Muscle layer of colon (tissue), 2 donors: ENCODE data around the gene U2AF2.

Source experiments
- H3K27ac ChIP-seq: one replicate; pipeline ENCODE4 v1.7.0; 2013; ENCODE audit warnings: low read depth, mild to moderate bottlenecking, low read length, moderate library complexity
- H3K27me3 ChIP-seq, 2 donors: one replicate each; pipeline ENCODE4 v1.7.0; 2013; ENCODE audit warnings: low read length in 2 of 2, mild to moderate bottlenecking in 2 of 2; ENCODE audit not compliant: insufficient read depth in 2 of 2, control insufficient read depth in 1 of 2
- H3K36me3 ChIP-seq: one replicate; pipeline ENCODE4 v1.7.0; 2013; ENCODE audit warnings: mild to moderate bottlenecking, low read length; ENCODE audit not compliant: insufficient read depth
- H3K4me1 ChIP-seq: one replicate; pipeline ENCODE4 v1.7.0; 2013; ENCODE audit warnings: mild to moderate bottlenecking, low read length; ENCODE audit not compliant: insufficient read depth
- H3K4me3 ChIP-seq, 2 donors: one replicate each; pipeline ENCODE4 v1.7.0; 2013; ENCODE audit warnings: low read length in 2 of 2, low read depth in 1 of 2, mild to moderate bottlenecking in 1 of 2, moderate library complexity in 1 of 2
- H3K9ac ChIP-seq: one replicate; pipeline ENCODE4 v1.7.0; 2013; ENCODE audit warnings: low read length
- H3K9me3 ChIP-seq: one replicate; pipeline ENCODE4 v1.7.0; 2013; ENCODE audit warnings: mild to moderate bottlenecking, low read length
- donor health status: abdominal sarcoma.
- donor health status: Adenocarcinoma of cecum.

Gene U2AF2

GRCh38 chr19:55674459-55674840 lies 19.6 kb downstream of the U2AF2 start:
- no peaks in the 10 kb centered on the region for H3K27me3 ChIP-seq
- H3K9ac ChIP-seq: no peak overlapping the region
- peaks cover 28% of the 10 kb centered on the region for H3K4me1 ChIP-seq
- peaks cover 39% of the 10 kb centered on the region for H3K36me3 ChIP-seq
- H3K9me3 ChIP-seq: no peaks in the 10 kb centered on the region
- peak overlapping the region; percentile 41 for H3K27ac ChIP-seq
- H3K4me3 ChIP-seq: peak overlapping the region; percentile 43 to 49

GRCh38 chr19:55674841-55675660 lies 20.2 kb downstream of the U2AF2 start, which contains the start of gene EPN1:
EPN1 (plus strand) TSS chr19:55675226; CDS start chr19:55678628, 3,402 bp downstream.
- H3K27me3 ChIP-seq: no peaks in the 10 kb centered on the region
- H3K36me3 ChIP-seq: peaks cover 36% of the 10 kb centered on the region
- peak within 1 kb of the TSS; percentile 88 for H3K9ac ChIP-seq
- peak within 1 kb of the TSS; percentile 64 for H3K27ac ChIP-seq
- H3K9me3 ChIP-seq: no peaks in the 10 kb centered on the region
- peaks cover 28% of the 10 kb centered on the region for H3K4me1 ChIP-seq
- peak within 1 kb of the TSS; percentile 82 to 98 for H3K4me3 ChIP-seq

GRCh38 chr19:55675661-55676354 lies 21.0 kb downstream of the U2AF2 start:
- peaks cover 28% of the 10 kb centered on the region for H3K4me1 ChIP-seq
- peak overlapping the region; percentile 64 for H3K27ac ChIP-seq
- H3K9ac ChIP-seq: peak overlapping the region; percentile 88
- peak overlapping the region; percentile 82 to 98 for H3K4me3 ChIP-seq
- peaks cover 36% of the 10 kb centered on the region for H3K36me3 ChIP-seq
- H3K9me3 ChIP-seq: no peaks in the 10 kb centered on the region
- H3K27me3 ChIP-seq: no peaks in the 10 kb centered on the region

- Histone ChIP-seq H3K36me3 (peaks cover 37% of the 10 kb centered on the region), H3K27me3 (no peaks in the 10 kb centered on the region), H3K9ac (peak overlapping the region; percentile 88), H3K4me1 (peaks cover 28% of the 10 kb centered on the region), H3K4me3 (peak overlapping the region in 1 of 2 donors; percentile 98), H3K9me3 (no peaks in the 10 kb centered on the region), H3K27ac (no peak overlapping the region)
These were observed 21.5 kb downstream of the U2AF2 start for GRCh38 chr19:55676383-55676782.

- H3K4me3 ChIP-seq: peak overlapping the region in 1 of 2 donors; percentile 98
- H3K36me3 ChIP-seq: peaks cover 40% of the 10 kb centered on the region
- no peaks in the 10 kb centered on the region for H3K9me3 ChIP-seq
- no peaks in the 10 kb centered on the region for H3K27me3 ChIP-seq
- H3K27ac ChIP-seq: no peak overlapping the region
- peaks cover 28% of the 10 kb centered on the region for H3K4me1 ChIP-seq
- peak overlapping the region; percentile 88 for H3K9ac ChIP-seq
These were observed 22.2 kb downstream of the U2AF2 start for GRCh38 chr19:55676889-55677505.

- no peaks in the 10 kb centered on the region for H3K9me3 ChIP-seq
- H3K4me3 ChIP-seq: no peak overlapping the region
- no peaks in the 10 kb centered on the region for H3K27me3 ChIP-seq
- H3K4me1 ChIP-seq: peaks cover 28% of the 10 kb centered on the region
- H3K9ac ChIP-seq: no peak overlapping the region
- peaks cover 35% of the 10 kb centered on the region for H3K36me3 ChIP-seq
- H3K27ac ChIP-seq: no peak overlapping the region
These were observed 22.8 kb downstream of the U2AF2 start for GRCh38 chr19:55677572-55678028.

- Histone ChIP-seq H3K4me3 (no peak overlapping the region), H3K9ac (no peak overlapping the region), H3K4me1 (peaks cover 28% of the 10 kb centered on the region), H3K9me3 (no peaks in the 10 kb centered on the region), H3K27me3 (no peaks in the 10 kb centered on the region), H3K27ac (no peak overlapping the region), H3K36me3 (peaks cover 35% of the 10 kb centered on the region)
These were observed 23.4 kb downstream of the U2AF2 start for GRCh38 chr19:55678121-55678671.

- no peak overlapping the region for H3K9ac ChIP-seq
- H3K9me3 ChIP-seq: no peaks in the 10 kb centered on the region
- H3K27me3 ChIP-seq: no peaks in the 10 kb centered on the region
- no peak overlapping the region for H3K27ac ChIP-seq
- H3K36me3 ChIP-seq: peaks cover 49% of the 10 kb centered on the region
- H3K4me1 ChIP-seq: peaks cover 25% of the 10 kb centered on the region
- no peak overlapping the region for H3K4me3 ChIP-seq
These were observed 24.8 kb downstream of the U2AF2 start for GRCh38 chr19:55679343-55680257.

GRCh38 chr19:55680339-55681130 lies 25.7 kb downstream of the U2AF2 start:
- no peaks in the 10 kb centered on the region for H3K9me3 ChIP-seq
- H3K9ac ChIP-seq: no peak overlapping the region
- H3K36me3 ChIP-seq: peaks cover 54% of the 10 kb centered on the region
- H3K27ac ChIP-seq: no peak overlapping the region
- H3K27me3 ChIP-seq: no peaks in the 10 kb centered on the region
- no peak overlapping the region for H3K4me3 ChIP-seq
- peaks cover 25% of the 10 kb centered on the region for H3K4me1 ChIP-seq
